CD14-positive monocyte (primary cell): ENCODE results near the gene MRPL46. TPM values are rescaled to one million over a fixed set of nuclear protein-coding genes. Genes with fewer than 3 reads are reported as not detected.

Experiments used
- DNase-seq, 3 donors: peaks; one replicate each; pipeline ENCODE4 v3.0.0-alpha.2; 2011 to 2022
- H2AFZ ChIP-seq: 2 replicates; pipeline ENCODE4 v1.6.0; 2012; ENCODE audit warnings: mild to moderate bottlenecking, low read depth, low read length, inconsistent platforms; ENCODE audit not compliant: insufficient read depth, poor library complexity, severe bottlenecking
- H3K27ac ChIP-seq, 2 donors: 1 replicate in 1 of 2; 2 replicates in 1 of 2; pipeline ENCODE4 v1.5.1; 2012 to 2013; ENCODE audit warnings: low read length in 2 of 2, control low read depth in 1 of 2, inconsistent platforms in 1 of 2, low read depth in 1 of 2, mild to moderate bottlenecking in 1 of 2
- H3K27me3 ChIP-seq, 2 donors: one replicate each; pipeline versions ENCODE4 v1.6.0 to v1.6.1; 2011 to 2013; ENCODE audit warnings: low read length in 2 of 2; ENCODE audit not compliant: control insufficient read depth in 2 of 2, insufficient read depth in 2 of 2
- H3K36me3 ChIP-seq, 2 donors: replicated peaks in 1 of 2; 1 replicate in 1 of 2; 2 replicates in 1 of 2; pipeline versions ENCODE4 v1.5.1 to v1.6.1; 2012 to 2013; ENCODE audit warnings: low read length in 2 of 2, control low read depth in 1 of 2, inconsistent platforms in 1 of 2, mild to moderate bottlenecking in 1 of 2; ENCODE audit not compliant: insufficient read depth in 2 of 2, control insufficient read depth in 1 of 2
- H3K4me1 ChIP-seq, 2 donors: 1 replicate in 1 of 2; 2 replicates in 1 of 2; pipeline versions ENCODE4 v1.5.1 to v1.6.1; 2012 to 2013; ENCODE audit warnings: low read length in 2 of 2, control low read depth in 1 of 2, inconsistent platforms in 1 of 2, mild to moderate bottlenecking in 1 of 2, moderate library complexity in 1 of 2; ENCODE audit not compliant: insufficient read depth in 2 of 2, control insufficient read depth in 1 of 2
- H3K4me2 ChIP-seq: replicated peaks from 2 replicates; pipeline ENCODE3; 2012; ENCODE audit warnings: low read length, moderate library complexity, mild to moderate bottlenecking; ENCODE audit not compliant: poor library complexity, severe bottlenecking; ENCODE audit errors: extremely low read depth
- H3K4me3 ChIP-seq, 3 experiments: fragments of 200-600 bp in 1 of 3; sonication (generic) in 1 of 3; replicated peaks in 1 of 3; 1 replicate in 2 of 3; 2 replicates in 1 of 3; pipeline ENCODE4 v1.5.1; 2011 to 2013; ENCODE audit warnings: low read length in 3 of 3, mild to moderate bottlenecking in 3 of 3, control low read depth in 2 of 3, low read depth in 2 of 3, inconsistent platforms in 1 of 3, moderate library complexity in 1 of 3
- H3K79me2 ChIP-seq: 2 replicates; pipeline ENCODE4 v1.6.0; 2012; ENCODE audit warnings: mild to moderate bottlenecking, control low read depth, inconsistent platforms, low read length, moderate library complexity; ENCODE audit not compliant: insufficient read depth
- H3K9ac ChIP-seq: 2 replicates; pipeline ENCODE4 v1.6.0; 2017; ENCODE audit warnings: low read length, mild to moderate bottlenecking; ENCODE audit not compliant: insufficient read depth, poor library complexity, severe bottlenecking
- H3K9me3 ChIP-seq, 2 donors: replicated peaks in 1 of 2; 1 replicate in 1 of 2; 2 replicates in 1 of 2; pipeline versions ENCODE4 v1.5.1 to v1.6.1; 2012 to 2013; ENCODE audit warnings: low read length in 2 of 2, control low read depth in 1 of 2; ENCODE audit not compliant: control insufficient read depth in 1 of 2, insufficient read depth in 1 of 2
- H4K20me1 ChIP-seq: 2 replicates; pipeline ENCODE4 v1.6.0; 2012; ENCODE audit warnings: mild to moderate bottlenecking, low read length, control low read depth, moderate library complexity; ENCODE audit not compliant: insufficient read depth
- H3K27ac Mint-ChIP-seq, 7 donors: one replicate each; pipeline ENCODE4 v1.8.0; 2020; ENCODE audit warnings: mild to moderate bottlenecking in 7 of 7, mixed read lengths in 7 of 7, moderate library complexity in 6 of 7, inconsistent platforms in 2 of 7
- H3K27me3 Mint-ChIP-seq, 3 donors: one replicate each; pipeline ENCODE4 v1.8.0; 2021 to 2022; ENCODE audit warnings: low read depth in 3 of 3, mild to moderate bottlenecking in 3 of 3, mixed read lengths in 3 of 3, moderate library complexity in 3 of 3, inconsistent platforms in 1 of 3
- H3K36me3 Mint-ChIP-seq, 2 donors: one replicate each; pipeline ENCODE4 v1.8.0; 2020; ENCODE audit warnings: mixed read lengths in 2 of 2, inconsistent platforms in 1 of 2, mild to moderate bottlenecking in 1 of 2
- H3K4me1 Mint-ChIP-seq: one replicate; pipeline ENCODE4 v1.8.0; 2020; ENCODE audit warnings: mild to moderate bottlenecking, mixed read lengths
- H3K4me3 Mint-ChIP-seq, 2 donors: one replicate each; pipeline ENCODE4 v1.8.0; 2020; ENCODE audit warnings: mild to moderate bottlenecking in 2 of 2, mixed read lengths in 2 of 2, moderate library complexity in 1 of 2
- H3K9me3 Mint-ChIP-seq, 7 donors: one replicate each; pipeline ENCODE4 v1.8.0; 2020 to 2022; ENCODE audit warnings: mixed read lengths in 7 of 7, mild to moderate bottlenecking in 6 of 7, moderate library complexity in 6 of 7, inconsistent platforms in 2 of 7
- WGBS: methylation state at CpG from one replicate; pipeline ENCODE4 v1.1.5; 2013; ENCODE audit warnings: missing lambda C conversion rate; ENCODE audit not compliant: insufficient coverage; 5-methylcytosine and 5-hydroxymethylcytosine counted together
- intact Hi-C, 2 donors: fragments of 100-400 bp; cut with micrococcal nuclease; formaldehyde crosslinking; loops; one replicate each; pipeline versions ENCODE4 v1.15.0 to v1.15.1; 2023
- polyA plus RNA-seq, 3 donors: library from polyadenylated mRNA; depleted of rRNA in 1 of 3; unstranded in 2 of 3; stranded (reverse) in 1 of 3; fragments of 300-500 nt in 2 of 3; fragments of >200 nt in 1 of 3; fragmentation: Illumina TruSeq in 2 of 3; gene quantifications; 1 replicate in 2 of 3; 2 replicates in 1 of 3; pipeline ENCODE4 v1.2.3, GENCODE V29; 2012 to 2021
- TF ChIP-seq, protein P1 (sequence below): fragments of 200-600 bp; IDR thresholded peaks from one replicate; pipeline ENCODE4 v1.8.0; 2022; ENCODE audit warnings: antibody characterized with exemption, mild to moderate bottlenecking

The MRPL46 gene
- polyA plus RNA-seq, 3 donors = 6.3 to 20.3 (median 17.0) TPM

GRCh38 chr15:88430051-88430450, 37.1 kb downstream of the MRPL46 start:
- H3K27me3 ChIP-seq = no peaks in the 10 kb centered on the region
- H3K4me3 Mint-ChIP-seq = peak overlapping the region in 1 of 2 donors; percentile 19
- no peak for DNase-seq
- H3K36me3 Mint-ChIP-seq = no peaks in the 10 kb centered on the region
- TF ChIP-seq, protein P1, sequence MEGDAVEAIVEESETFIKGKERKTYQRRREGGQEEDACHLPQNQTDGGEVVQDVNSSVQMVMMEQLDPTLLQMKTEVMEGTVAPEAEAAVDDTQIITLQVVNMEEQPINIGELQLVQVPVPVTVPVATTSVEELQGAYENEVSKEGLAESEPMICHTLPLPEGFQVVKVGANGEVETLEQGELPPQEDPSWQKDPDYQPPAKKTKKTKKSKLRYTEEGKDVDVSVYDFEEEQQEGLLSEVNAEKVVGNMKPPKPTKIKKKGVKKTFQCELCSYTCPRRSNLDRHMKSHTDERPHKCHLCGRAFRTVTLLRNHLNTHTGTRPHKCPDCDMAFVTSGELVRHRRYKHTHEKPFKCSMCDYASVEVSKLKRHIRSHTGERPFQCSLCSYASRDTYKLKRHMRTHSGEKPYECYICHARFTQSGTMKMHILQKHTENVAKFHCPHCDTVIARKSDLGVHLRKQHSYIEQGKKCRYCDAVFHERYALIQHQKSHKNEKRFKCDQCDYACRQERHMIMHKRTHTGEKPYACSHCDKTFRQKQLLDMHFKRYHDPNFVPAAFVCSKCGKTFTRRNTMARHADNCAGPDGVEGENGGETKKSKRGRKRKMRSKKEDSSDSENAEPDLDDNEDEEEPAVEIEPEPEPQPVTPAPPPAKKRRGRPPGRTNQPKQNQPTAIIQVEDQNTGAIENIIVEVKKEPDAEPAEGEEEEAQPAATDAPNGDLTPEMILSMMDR = no peak
- no peaks in the 10 kb centered on the region for H3K79me2 ChIP-seq
- no peaks in the 10 kb centered on the region for H3K4me1 Mint-ChIP-seq
- H2AFZ ChIP-seq = no peak overlapping the region
- intact Hi-C loops = no loop called here
- H3K27me3 Mint-ChIP-seq = peaks cover 7 to 15% (median 12%) of the 10 kb centered on the region in 3 donors
- no peaks in the 10 kb centered on the region for H3K4me1 ChIP-seq
- H3K36me3 ChIP-seq = no peaks in the 10 kb centered on the region
- H3K4me2 ChIP-seq = no peak overlapping the region
- no peaks in the 10 kb centered on the region for H3K9me3 ChIP-seq
- no peak overlapping the region for H3K27ac Mint-ChIP-seq
- no peaks in the 10 kb centered on the region for H4K20me1 ChIP-seq
- no peak overlapping the region for H3K27ac ChIP-seq
- peaks cover 0 to 4% (median 0%) of the 10 kb centered on the region in 7 donors for H3K9me3 Mint-ChIP-seq
- no peak overlapping the region for H3K9ac ChIP-seq
- no peak overlapping the region for H3K4me3 ChIP-seq

DNA sequence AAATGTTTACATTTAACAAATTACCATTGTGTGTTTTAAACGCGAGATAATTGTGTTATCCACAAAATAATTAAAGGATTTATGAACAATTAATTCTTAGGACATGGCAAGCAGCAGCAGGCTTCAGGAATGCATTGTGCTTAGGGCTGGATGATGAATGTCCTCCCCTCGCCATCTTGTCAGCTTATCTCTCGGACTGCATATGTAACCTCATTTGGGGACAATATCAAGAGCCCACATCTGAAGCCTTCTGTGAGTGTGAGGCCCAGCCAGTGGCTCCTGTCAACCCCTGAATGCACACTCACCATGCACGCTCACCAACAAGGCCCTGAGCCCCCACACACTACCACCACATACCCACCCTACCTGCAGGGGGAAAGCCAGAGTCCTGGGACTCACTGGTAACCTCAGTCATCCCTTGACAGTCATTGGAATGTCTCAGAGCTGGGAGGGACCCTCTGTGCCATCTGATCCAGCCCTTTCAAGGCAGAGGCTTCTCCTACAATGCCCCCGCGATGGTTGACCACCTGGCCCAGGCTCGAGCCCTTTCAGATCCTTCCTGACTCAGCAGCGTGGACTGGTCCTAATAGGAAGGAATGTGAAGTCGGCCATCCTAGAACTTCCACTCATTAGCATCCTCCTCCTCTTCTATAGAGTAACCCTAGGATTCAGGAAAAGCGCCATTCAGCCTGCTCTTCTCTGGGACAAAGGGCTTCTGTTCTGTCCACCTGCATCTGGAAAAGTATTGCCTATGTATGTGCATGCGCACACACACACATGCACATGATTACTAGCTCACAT, 38.2 kb downstream of the MRPL46 start:
- Histone ChIP-seq H3K79me2 (no peaks in the 10 kb centered on the region), H3K9ac (no peak overlapping the region), H3K9me3 (no peaks in the 10 kb centered on the region), H3K27ac (no peak overlapping the region), H3K4me3 (no peak overlapping the region), H4K20me1 (no peaks in the 10 kb centered on the region), H3K4me1 (no peaks in the 10 kb centered on the region), H3K36me3 (no peaks in the 10 kb centered on the region), H3K27me3 (no peaks in the 10 kb centered on the region), H2AFZ (no peak overlapping the region), H3K4me2 (no peak overlapping the region)
- H3K27me3 Mint-ChIP-seq = peaks cover 9 to 17% (median 15%) of the 10 kb centered on the region in 3 donors
- 92% methylated on average over 8 of the region's 12 CpGs for WGBS
- intact Hi-C loops = no loop called here
- no peak overlapping the region for H3K27ac Mint-ChIP-seq
- peaks cover 0 to 6% (median 0%) of the 10 kb centered on the region in 7 donors for H3K9me3 Mint-ChIP-seq
- TF ChIP-seq, protein P1 = no peak
- H3K4me1 Mint-ChIP-seq = no peaks in the 10 kb centered on the region
- no peak for DNase-seq
- no peaks in the 10 kb centered on the region for H3K36me3 Mint-ChIP-seq
- H3K4me3 Mint-ChIP-seq = no peak overlapping the region
